Measurements from ENCODE around the gene CD247. TPM values are rescaled to one million over a fixed set of nuclear protein-coding genes. Genes with fewer than 3 reads are reported as not detected.

Gene CD247
- total and polyA plus RNA-seq, 9 of the 15 experiments (the other 6 are each of a cell fraction or from before 2014, with no cell fraction given) = 0.08 to 0.42 (median 0.28) TPM; not detected in 5

DNA sequence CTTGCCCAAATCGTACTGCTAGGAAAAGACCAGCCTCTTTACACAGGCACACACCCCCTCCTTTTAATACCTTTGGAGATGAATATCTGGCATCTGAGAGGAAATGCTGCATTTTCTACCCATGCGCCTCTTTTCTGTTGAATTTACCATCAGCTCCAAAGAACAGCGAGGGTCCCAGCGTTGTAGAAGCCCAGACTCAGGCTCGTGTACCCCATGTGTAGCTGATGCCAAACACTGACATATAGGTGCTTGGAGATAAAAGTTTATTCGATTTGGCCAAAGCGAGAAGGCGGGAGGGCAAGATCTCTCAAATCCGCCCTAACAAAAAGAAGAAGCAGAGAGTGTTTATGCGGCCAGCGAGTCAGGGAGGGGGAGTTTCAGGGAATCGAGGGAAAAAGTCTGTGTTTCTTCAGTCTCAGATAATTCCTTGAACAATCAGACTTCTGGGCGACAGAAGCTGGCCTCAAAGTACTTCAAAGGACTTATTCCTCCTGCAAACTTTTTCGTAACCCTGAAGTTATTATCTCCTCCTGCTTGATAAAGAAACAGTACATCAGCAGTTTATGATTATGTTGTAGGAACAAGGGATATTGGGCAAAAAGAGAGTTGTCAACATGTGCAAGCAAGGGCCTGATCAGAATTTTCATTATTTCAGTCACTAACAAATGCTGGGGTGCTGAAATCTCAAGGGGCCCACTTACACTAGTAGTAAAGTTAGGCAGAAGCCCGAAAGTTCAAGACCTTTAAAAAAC, 35.9 kb upstream of the CD247 start (continued):
- TF ChIP-seq GABPB1 (CRISPR knock-in tag; IDR thresholded peaks at IDR 0.05) (no peak), GTF2E2 (tag; IDR thresholded peaks at IDR 0.05) (no peak), ETV6 (IDR thresholded peaks at IDR 0.05; ENCODE audit: borderline replicate concordance in 1 of 2, low read depth in 2 of 2, low read length in 1 of 2) (no peak), ETV6 (CRISPR knock-in tag; IDR thresholded peaks at IDR 0.05; ENCODE audit: borderline replicate concordance) (no peak), ARID3A (IDR thresholded peaks at IDR 0.05; ENCODE audit: borderline replicate concordance, low read depth, low read length) (no peak), TFAP4 (CRISPR knock-in tag; IDR thresholded peaks at IDR 0.05; ENCODE audit: borderline replicate concordance) (no peak), THRB (CRISPR knock-in tag; conservative IDR thresholded peaks at IDR 0.05) (no peak), ATF3 (IDR thresholded peaks at IDR 0.05) (no peak), ATF3 (CRISPR knock-in tag; conservative IDR thresholded peaks at IDR 0.05) (no peak), ZZZ3 (IDR thresholded peaks at IDR 0.05) (no peak), ZNF699 (CRISPR knock-in tag; IDR thresholded peaks at IDR 0.05; ENCODE audit: insufficient replicate concordance) (no peak), RFX1 (IDR thresholded peaks at IDR 0.05) (no peak), SIX5 (IDR thresholded peaks at IDR 0.05; ENCODE audit: borderline replicate concordance in 1 of 2, insufficient read depth in 1 of 2, low read depth in 1 of 2, low read length in 2 of 2) (no peak), CBX3 (IDR thresholded peaks at IDR 0.05; ENCODE audit: borderline replicate concordance in 1 of 2, low read length in 2 of 2) (0 out of 3 replicates have a peak, but pooled peaks of 1 of the 2 experiments have one; percentile 21), ZNF134 (CRISPR knock-in tag; conservative IDR thresholded peaks at IDR 0.05) (no peak), MEF2D (tag; conservative IDR thresholded peaks at IDR 0.05; ENCODE audit: low read depth) (0 out of 2 replicates have a peak, but pooled peaks have one; percentile 36), ZNF174 (CRISPR knock-in tag; IDR thresholded peaks at IDR 0.05) (no peak), ZC3H8 (IDR thresholded peaks at IDR 0.05) (peak; percentile 36; the same call in 1 of the 2 replicates), ETV1 (tag; conservative IDR thresholded peaks at IDR 0.05; ENCODE audit: low read depth) (0 out of 2 replicates have a peak, but pooled peaks have one; percentile 11), SMARCE1 (IDR thresholded peaks at IDR 0.05) (no peak), MTA2 (IDR thresholded peaks at IDR 0.05; ENCODE audit: low read depth) (no peak)
- TF ChIP-seq, protein P1, sequence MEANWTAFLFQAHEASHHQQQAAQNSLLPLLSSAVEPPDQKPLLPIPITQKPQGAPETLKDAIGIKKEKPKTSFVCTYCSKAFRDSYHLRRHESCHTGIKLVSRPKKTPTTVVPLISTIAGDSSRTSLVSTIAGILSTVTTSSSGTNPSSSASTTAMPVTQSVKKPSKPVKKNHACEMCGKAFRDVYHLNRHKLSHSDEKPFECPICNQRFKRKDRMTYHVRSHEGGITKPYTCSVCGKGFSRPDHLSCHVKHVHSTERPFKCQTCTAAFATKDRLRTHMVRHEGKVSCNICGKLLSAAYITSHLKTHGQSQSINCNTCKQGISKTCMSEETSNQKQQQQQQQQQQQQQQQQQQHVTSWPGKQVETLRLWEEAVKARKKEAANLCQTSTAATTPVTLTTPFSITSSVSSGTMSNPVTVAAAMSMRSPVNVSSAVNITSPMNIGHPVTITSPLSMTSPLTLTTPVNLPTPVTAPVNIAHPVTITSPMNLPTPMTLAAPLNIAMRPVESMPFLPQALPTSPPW (CRISPR knock-in tag; IDR thresholded peaks at IDR 0.05) = peak; percentile 37
